Measurements from ENCODE around the gene MAN1A1.
"Not testable (repeated sequence)": the region's sequence is repeated elsewhere in the genome, so short reads cannot be mapped to it uniquely, and the experiment has no call there.

The MAN1A1 gene

DNA sequence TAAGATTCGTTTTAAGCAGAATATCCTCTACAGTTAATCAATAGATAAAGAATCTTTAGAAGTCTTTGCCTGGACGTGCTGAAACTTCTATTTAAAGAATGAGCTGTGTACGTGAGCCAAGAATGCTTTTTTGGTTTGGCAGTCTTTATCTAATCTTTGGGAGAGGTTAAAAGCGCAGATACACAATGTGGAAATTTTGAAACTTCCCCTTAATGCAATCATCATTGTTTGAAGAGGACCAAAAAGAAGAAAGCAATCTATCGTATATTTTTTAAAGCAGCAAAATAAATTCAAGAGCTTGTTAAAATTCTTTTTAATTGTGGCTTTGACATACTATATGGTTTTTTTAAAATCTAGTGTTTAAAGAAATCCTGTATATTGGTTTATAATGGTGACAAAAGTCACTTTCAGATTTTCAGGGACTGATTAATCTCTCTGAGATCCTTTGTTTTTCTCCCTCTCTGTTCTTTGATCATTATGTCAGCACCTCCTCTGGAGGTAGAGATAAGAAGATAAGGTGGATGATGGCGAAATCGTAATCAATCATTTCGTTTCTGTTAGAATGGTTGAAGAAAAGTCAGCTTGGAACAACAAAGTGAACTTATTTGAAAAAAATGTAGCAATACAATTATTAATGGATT, 179.0 kb downstream of the MAN1A1 start:
- no peak overlapping the region for H3K4me3 ChIP-seq (ENCODE audit: low read depth, low read length)
- TF ChIP-seq, protein P1, sequence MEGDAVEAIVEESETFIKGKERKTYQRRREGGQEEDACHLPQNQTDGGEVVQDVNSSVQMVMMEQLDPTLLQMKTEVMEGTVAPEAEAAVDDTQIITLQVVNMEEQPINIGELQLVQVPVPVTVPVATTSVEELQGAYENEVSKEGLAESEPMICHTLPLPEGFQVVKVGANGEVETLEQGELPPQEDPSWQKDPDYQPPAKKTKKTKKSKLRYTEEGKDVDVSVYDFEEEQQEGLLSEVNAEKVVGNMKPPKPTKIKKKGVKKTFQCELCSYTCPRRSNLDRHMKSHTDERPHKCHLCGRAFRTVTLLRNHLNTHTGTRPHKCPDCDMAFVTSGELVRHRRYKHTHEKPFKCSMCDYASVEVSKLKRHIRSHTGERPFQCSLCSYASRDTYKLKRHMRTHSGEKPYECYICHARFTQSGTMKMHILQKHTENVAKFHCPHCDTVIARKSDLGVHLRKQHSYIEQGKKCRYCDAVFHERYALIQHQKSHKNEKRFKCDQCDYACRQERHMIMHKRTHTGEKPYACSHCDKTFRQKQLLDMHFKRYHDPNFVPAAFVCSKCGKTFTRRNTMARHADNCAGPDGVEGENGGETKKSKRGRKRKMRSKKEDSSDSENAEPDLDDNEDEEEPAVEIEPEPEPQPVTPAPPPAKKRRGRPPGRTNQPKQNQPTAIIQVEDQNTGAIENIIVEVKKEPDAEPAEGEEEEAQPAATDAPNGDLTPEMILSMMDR (IDR thresholded peaks at IDR 0.05; ENCODE audit: borderline replicate concordance, insufficient read depth, low read depth, low read length), result no peak

DNA sequence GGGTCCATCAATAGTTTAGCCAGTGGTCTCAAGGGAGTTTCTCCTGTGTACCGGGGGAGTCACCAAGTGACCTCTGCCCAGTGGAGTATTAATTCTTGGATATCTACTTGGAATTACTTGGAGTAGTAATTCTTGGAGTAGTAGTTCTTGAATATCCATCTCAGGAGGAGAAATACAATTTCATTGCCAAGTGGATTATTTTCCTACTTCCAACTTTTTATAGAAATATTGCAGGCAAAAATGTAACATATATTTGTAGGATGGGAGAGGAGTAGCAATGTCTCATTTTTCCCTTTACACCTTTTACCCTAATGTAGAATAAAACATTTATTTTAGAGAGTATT, 179.5 kb downstream of the MAN1A1 start:
- no peak overlapping the region for H3K4me3 ChIP-seq (ENCODE audit: low read depth, low read length)
- TF ChIP-seq, protein P1 (IDR thresholded peaks at IDR 0.05; ENCODE audit: borderline replicate concordance, insufficient read depth, low read depth, low read length), result no peak

DNA sequence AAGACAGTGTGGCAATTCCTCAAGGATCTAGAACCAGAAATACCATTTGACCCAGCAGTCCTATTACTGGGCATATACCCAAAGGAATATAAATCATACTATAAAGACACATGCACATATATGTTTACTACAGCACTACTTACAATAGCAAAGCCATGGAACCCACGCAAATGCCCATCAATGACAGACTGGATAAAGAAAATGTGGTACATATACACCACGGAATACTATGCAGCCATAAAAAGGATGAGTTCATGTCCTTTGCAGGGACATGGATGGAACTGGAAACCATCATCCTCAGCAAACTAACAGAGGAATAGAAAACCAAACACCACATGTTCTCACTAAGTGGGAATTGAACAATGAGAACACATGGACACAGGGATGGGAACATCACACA, 180.2 kb downstream of the MAN1A1 start:
- not testable (repeated sequence) for H3K4me3 ChIP-seq (ENCODE audit: low read depth, low read length)

DNA sequence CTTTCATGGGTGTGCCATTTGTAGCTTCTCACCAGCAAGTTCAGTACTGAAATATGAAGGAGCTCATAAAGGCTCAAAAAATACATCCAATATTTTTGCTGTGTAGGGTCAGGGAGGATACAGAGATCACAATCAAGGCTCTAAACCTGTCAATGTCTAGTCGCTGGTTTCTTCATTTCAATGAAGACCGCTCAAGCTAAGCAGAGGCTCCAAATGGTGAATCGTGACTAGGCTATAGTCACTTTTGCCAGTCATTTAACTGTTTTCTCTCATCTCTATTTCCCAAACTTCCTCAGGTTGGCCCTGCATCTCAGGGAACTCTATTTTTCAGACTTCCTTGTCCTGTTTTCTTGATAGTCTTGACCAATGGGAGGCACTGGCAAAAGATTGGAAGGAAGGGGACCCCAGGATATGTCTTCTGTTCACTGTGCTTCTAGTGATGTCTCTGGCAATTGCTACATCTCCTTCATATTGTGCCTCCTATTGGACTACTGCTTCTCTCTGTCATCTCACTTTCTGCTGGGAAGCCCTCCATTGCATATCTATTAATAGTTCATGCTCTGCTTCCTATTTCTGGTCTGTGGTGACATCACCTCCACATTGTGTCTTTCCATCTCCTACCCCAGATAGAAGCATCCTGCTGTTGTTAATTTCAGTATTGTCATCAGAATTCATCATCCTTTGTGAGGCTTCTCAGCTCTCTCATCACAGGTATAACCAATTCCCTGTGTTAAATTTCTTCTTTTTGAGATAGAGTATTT, 183.4 kb downstream of the MAN1A1 start:
- TF ChIP-seq, protein P1 (IDR thresholded peaks at IDR 0.05; ENCODE audit: borderline replicate concordance, insufficient read depth, low read depth, low read length), result no peak
- no peak overlapping the region for H3K4me3 ChIP-seq (ENCODE audit: low read depth, low read length)

DNA sequence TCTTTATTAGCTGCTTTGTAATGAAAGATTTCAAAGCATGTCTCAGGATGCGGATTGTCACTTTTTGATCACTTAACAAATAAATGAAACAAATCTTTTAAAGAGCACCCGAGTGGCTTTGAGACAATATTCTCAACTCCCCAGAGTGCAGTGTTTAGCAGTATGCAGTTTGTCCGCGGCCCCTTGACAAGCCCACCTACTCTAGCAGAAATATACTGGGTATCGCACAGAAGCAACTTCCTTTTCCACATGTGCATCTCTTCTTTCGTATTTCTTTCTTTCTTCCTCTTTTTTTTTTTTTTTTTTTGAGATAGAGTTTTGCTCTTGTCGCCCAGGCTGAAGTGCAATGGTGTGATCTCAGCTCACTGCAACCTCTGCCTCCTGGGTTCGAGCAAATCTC, 186.6 kb downstream of the MAN1A1 start:
- no peak overlapping the region for H3K4me3 ChIP-seq (ENCODE audit: low read depth, low read length)
- TF ChIP-seq, protein P1 (IDR thresholded peaks at IDR 0.05; ENCODE audit: borderline replicate concordance, insufficient read depth, low read depth, low read length), result no peak

DNA sequence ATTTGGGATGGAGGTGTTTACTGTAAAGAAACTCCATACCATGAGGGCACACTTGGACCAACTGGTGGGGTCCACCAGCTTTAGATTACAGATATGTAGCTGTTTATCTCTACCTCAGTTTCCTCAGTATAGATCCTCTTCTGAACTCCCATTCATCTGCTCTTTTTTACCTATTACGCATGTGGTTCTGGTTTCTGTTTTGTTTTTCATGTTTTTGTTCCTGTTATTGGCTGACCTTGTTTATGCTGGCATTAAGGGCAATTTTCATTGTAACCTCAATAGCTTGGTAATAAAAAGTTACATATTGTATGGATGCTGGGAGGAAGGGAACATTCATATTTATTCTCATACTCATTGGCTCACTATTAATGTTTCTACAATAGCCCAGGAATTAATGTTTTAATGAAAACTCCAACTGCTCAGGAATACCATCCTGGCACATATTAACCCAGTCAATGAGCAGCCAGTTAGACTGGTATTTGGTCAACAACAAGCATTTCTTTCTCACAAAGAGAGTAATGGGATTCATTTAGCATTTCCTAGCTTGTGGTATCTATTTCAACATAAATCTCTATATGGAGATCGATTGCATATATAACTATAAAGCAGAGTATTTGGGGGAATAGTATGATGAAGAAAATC, 187.3 kb downstream of the MAN1A1 start:
- TF ChIP-seq, protein P1 (IDR thresholded peaks at IDR 0.05; ENCODE audit: borderline replicate concordance, insufficient read depth, low read depth, low read length), result no peak
- H3K4me3 ChIP-seq (ENCODE audit: low read depth, low read length), result no peak overlapping the region

DNA sequence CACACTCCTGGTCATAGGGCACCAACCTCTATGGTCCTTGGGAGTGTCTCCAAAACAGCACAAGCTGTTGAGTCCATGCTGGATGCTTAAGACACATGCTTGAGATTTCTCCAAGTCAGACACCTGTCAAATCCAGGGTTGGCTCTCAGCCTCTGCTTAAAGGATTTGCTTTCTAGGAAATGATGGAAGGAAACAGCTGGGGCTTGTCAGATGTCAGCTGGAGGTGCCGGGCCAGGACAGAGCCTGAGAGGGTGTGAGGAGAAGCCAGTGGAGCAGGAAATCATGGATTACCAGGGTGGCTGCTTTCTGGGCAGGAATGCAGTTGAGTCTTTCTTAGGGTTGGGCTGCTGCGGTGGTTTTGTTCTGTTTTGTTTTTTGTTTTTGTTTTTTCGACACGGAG, 188.1 kb downstream of the MAN1A1 start:
- TF ChIP-seq, protein P1 (IDR thresholded peaks at IDR 0.05; ENCODE audit: borderline replicate concordance, insufficient read depth, low read depth, low read length), result no peak

More for the DNA sequence above, 188.1 kb downstream of the MAN1A1 start:
- H3K4me3 ChIP-seq (ENCODE audit: low read depth, low read length), result no peak overlapping the region
